H1 (cell line): ENCODE measurements around the gene SECTM1. TPM values are rescaled to one million over a fixed set of nuclear protein-coding genes. Genes with fewer than 3 reads are reported as not detected.

Source experiments
- polyA plus RNA-seq, 7 experiments: library from polyadenylated mRNA; depleted of rRNA in 3 of 7; stranded (reverse) in 5 of 7; unstranded in 2 of 7; fragments of >200 nt in 5 of 7; fragments of 200-250 nt in 2 of 7; gene quantifications; 1 replicate in 5 of 7; 2 replicates in 1 of 7; 4 replicates in 1 of 7; pipeline versions ENCODE4 v1.2.1 to v1.2.3, GENCODE V29; 2011 to 2013; ENCODE audit warnings: missing spikeins in 2 of 7, mixed read lengths in 2 of 7
- total RNA-seq: library from RNA; stranded (reverse); fragmentation: NEBNext Ultra II Directional; extraction: Animal tissue kit (Norgen Biotek cat#: 25700); gene quantifications from 2 replicates; pipeline ENCODE4 v1.2.1, GENCODE V29; 2021
- TF ChIP-seq, protein P1 (sequence below): IDR thresholded peaks from 2 replicates; pipeline ENCODE4 v1.6.1; 2012; ENCODE audit warnings: inconsistent platforms

The SECTM1 gene
- total and polyA plus RNA-seq, 2 of the 8 experiments (the other 6 are each of a cell fraction or from before 2014, with no cell fraction given): 0.20 to 0.65 TPM

DNA sequence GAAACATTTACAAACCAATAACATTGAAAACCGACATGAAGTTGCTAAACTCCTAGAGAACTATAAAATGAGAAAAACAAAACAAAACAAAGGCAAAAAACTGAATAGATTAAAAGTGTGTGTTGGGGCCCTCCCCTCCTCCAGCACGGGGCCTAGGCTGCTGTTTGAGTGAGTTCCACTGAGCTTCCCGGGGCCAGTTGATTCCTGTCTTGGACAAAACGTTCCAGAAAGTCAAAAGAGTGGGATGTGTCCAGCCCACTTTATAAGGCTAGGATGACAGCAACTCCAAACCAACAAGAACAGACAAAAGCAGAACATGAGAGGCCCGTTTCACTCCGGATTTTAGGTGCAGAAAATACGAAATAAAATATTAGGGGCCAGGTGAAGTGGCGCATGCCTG is 48.4 kb downstream of the SECTM1 start (continued):
- TF ChIP-seq, protein P1, sequence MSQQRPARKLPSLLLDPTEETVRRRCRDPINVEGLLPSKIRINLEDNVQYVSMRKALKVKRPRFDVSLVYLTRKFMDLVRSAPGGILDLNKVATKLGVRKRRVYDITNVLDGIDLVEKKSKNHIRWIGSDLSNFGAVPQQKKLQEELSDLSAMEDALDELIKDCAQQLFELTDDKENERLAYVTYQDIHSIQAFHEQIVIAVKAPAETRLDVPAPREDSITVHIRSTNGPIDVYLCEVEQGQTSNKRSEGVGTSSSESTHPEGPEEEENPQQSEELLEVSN: no peak
